K562 (cell line): ENCODE measurements around the gene VPS11. TPM values are rescaled to one million over a fixed set of nuclear protein-coding genes. Genes with fewer than 3 reads are reported as not detected.

Experiments used
- ATF1 ChIP-seq, 2 experiments: fragments of 450-650 bp in 1 of 2; IDR thresholded peaks; 2 replicates each; pipeline ENCODE4 v1.6.1; 2016; ENCODE audit warnings: missing compliant biosample characterization in 1 of 2, missing genetic modification characterization in 1 of 2
- BRF1 ChIP-seq: IDR thresholded peaks from 3 replicates; pipeline ENCODE4 v1.6.1; 2011; ENCODE audit warnings: borderline replicate concordance, mild to moderate bottlenecking; ENCODE audit not compliant: insufficient read length; ENCODE audit errors: extremely low read depth
- CLOCK ChIP-seq: fragments of 250-450 bp; sonication (Bioruptor Pico); IDR thresholded peaks from 2 replicates; pipeline ENCODE4 v1.4.0; 2020; ENCODE audit warnings: mild to moderate bottlenecking, moderate library complexity, borderline replicate concordance
- DIDO1 ChIP-seq: fragments of 450-650 bp; IDR thresholded peaks from 2 replicates; pipeline ENCODE4 v1.6.1; 2016; ENCODE audit warnings: low read depth, missing biosample characterization, missing genetic modification characterization
- HEY1 ChIP-seq: fragments of 250-450 bp; sonication (Bioruptor Pico); IDR thresholded peaks from 2 replicates; pipeline ENCODE4 v1.5.0; 2020; ENCODE audit warnings: mild to moderate bottlenecking, moderate library complexity, borderline replicate concordance
- NFATC3 ChIP-seq: fragments of 450-650 bp; IDR thresholded peaks from 2 replicates; pipeline ENCODE4 v1.6.1; 2017; ENCODE audit warnings: mild to moderate bottlenecking
- NFRKB ChIP-seq: fragments of 450-650 bp; IDR thresholded peaks from 2 replicates; pipeline ENCODE4 v1.6.1; 2016; ENCODE audit warnings: low read depth
- RFX5 ChIP-seq: IDR thresholded peaks from 2 replicates; pipeline ENCODE4 v1.6.1; 2011; ENCODE audit warnings: low read depth, mild to moderate bottlenecking, improper control_type of control experiment, low read length
- SNAPC5 ChIP-seq: fragments of 250-450 bp; sonication (Bioruptor Pico); IDR thresholded peaks from 2 replicates; pipeline ENCODE4 v1.8.0; 2021; ENCODE audit warnings: moderate library complexity, mild to moderate bottlenecking, inconsistent platforms
- THAP7 ChIP-seq: fragments of 250-450 bp; sonication (Bioruptor Pico); IDR thresholded peaks from 2 replicates; pipeline ENCODE4 v1.5.0; 2021
- ZNF184 ChIP-seq: sonication (generic); formaldehyde crosslinking; IDR thresholded peaks from 2 replicates; pipeline ENCODE4 v1.5.0; 2020; ENCODE audit warnings: missing genetic modification reagents
- ZNF239 ChIP-seq: fragments of 250-450 bp; sonication (Bioruptor Pico); IDR thresholded peaks from 2 replicates; pipeline ENCODE4 v1.4.0; 2020; ENCODE audit warnings: mild to moderate bottlenecking
- ZNF274 ChIP-seq: IDR thresholded peaks from 2 replicates; pipeline ENCODE4 v1.6.1; 2011; ENCODE audit warnings: low read depth, mild to moderate bottlenecking, low read length, moderate library complexity, borderline replicate concordance
- ZNF41 ChIP-seq: fragments of 250-450 bp; sonication (Bioruptor Pico); conservative IDR thresholded peaks from 2 replicates; pipeline ENCODE4 v1.4.0; 2020; ENCODE audit warnings: mild to moderate bottlenecking
- ZNF561 ChIP-seq: fragments of 450-650 bp; formaldehyde crosslinking; conservative IDR thresholded peaks from 2 replicates; pipeline ENCODE4 v1.4.0; 2020; ENCODE audit warnings: mild to moderate bottlenecking, moderate library complexity
- ZNF584 ChIP-seq: fragments of 200-800 bp; sonication (Bioruptor generic); IDR thresholded peaks from 2 replicates; pipeline ENCODE4 v1.6.1; 2016; ENCODE audit warnings: low read depth, mild to moderate bottlenecking, missing genetic modification characterization, missing compliant biosample characterization
- ZNF609 ChIP-seq: sonication (generic); formaldehyde crosslinking; IDR thresholded peaks from 2 replicates; pipeline ENCODE4 v1.8.1; 2023; ENCODE audit warnings: missing genetic modification reagents, mild to moderate bottlenecking, borderline replicate concordance
- ZNF707 ChIP-seq: fragments of 250-450 bp; sonication (Bioruptor Pico); conservative IDR thresholded peaks from 2 replicates; pipeline ENCODE4 v1.8.0; 2022; ENCODE audit warnings: inconsistent platforms, mild to moderate bottlenecking, moderate library complexity
- ZZZ3 ChIP-seq: fragments of 450-650 bp; IDR thresholded peaks from 2 replicates; pipeline ENCODE4 v1.6.1; 2016; ENCODE audit warnings: antibody characterized with exemption, mild to moderate bottlenecking, moderate library complexity
- polyA plus RNA-seq, 8 experiments: library from polyadenylated mRNA; depleted of rRNA in 4 of 8; stranded (reverse) in 5 of 8; unstranded in 3 of 8; fragments of >200 nt; fragmentation: Nextera tagmentation in 2 of 8; fragmentation: Illumina TruSeq in 1 of 8; extraction: Ambion mirVana in 2 of 8; extraction: Trizol in 1 of 8; gene quantifications; 2 replicates each; pipeline versions ENCODE4 v1.2.1 to v1.2.3, GENCODE V29; 2011 to 2014; ENCODE audit warnings: inconsistent platforms in 1 of 8, missing spikeins in 1 of 8
- total RNA-seq, 7 experiments: library from RNA; depleted of rRNA in 6 of 7; stranded (reverse); fragments of >200 nt in 6 of 7; fragmentation: Illumina TruSeq in 2 of 7; extraction: Trizol in 2 of 7; gene quantifications; 2 replicates each; pipeline versions ENCODE4 v1.2.1 to v1.2.3, GENCODE V29; 2011 to 2021; ENCODE audit warnings: low replicate concordance in 1 of 7

The VPS11 gene
- total and polyA plus RNA-seq, 9 of the 15 experiments (the other 6 are each of a cell fraction or from before 2014, with no cell fraction given), result 14.1 to 35.5 (median 27.5) TPM

- TF ChIP-seq ZNF609 (CRISPR knock-in tag) (no peak), ZZZ3 (no peak), ZNF274 (no peak), ZNF184 (CRISPR knock-in tag) (no peak), CLOCK (no peak), BRF1 (no peak), HEY1 (no peak), ZNF239 (no peak), ZNF584 (no peak), THAP7 (CRISPR knock-in tag) (no peak), ATF1 (CRISPR knock-in tag; IDR thresholded peaks at IDR 0.05) (no peak), ATF1 (tag; IDR thresholded peaks at IDR 0.05) (peak; percentile 50; the same call in 1 of the 2 replicates), SNAPC5 (no peak), DIDO1 (tag) (no peak), ZNF561 (CRISPR knock-in tag) (no peak), ZNF41 (CRISPR knock-in tag) (no peak), NFATC3 (no peak), RFX5 (no peak), ZNF707 (CRISPR knock-in tag) (no peak), NFRKB (peak; percentile 68; the same call in 1 of the 2 replicates)
Measured at GRCh38 chr11:119106564-119107537, 39.2 kb downstream of the VPS11 start, which contains the start of gene C2CD2L (continued).
